SU-DHL-6 (cell line): Measurements from ENCODE around the gene G6PC3.
A peak's percentile ranks its signal among the peaks of the same experiment; 100 is the strongest.
"Not testable (repeated sequence)": the region's sequence is repeated elsewhere in the genome, so short reads cannot be mapped to it uniquely, and the experiment has no call there.

ENCODE experiments used
- H2AFZ ChIP-seq: fragments of 200-600 bp; sonication (generic); 2 replicates; pipeline ENCODE4 v1.6.1; 2014; ENCODE audit warnings: low read depth, mild to moderate bottlenecking, moderate library complexity, mixed read lengths, antibody characterized with exemption, low read length; ENCODE audit not compliant: severe bottlenecking
- H3F3A ChIP-seq: fragments of 200-600 bp; shearing (Covaris generic); 2 replicates; pipeline ENCODE4 v1.6.0; 2016; ENCODE audit warnings: antibody characterized with exemption, mild to moderate bottlenecking; ENCODE audit not compliant: insufficient read depth
- H3K27ac ChIP-seq: fragments of 200-600 bp; sonication (generic); 2 replicates; pipeline ENCODE4 v1.5.1; 2016; ENCODE audit warnings: low read depth, mild to moderate bottlenecking, low read length, moderate library complexity, mixed read lengths
- H3K27me3 ChIP-seq: fragments of 200-600 bp; sonication (generic), shearing (Covaris generic); 2 replicates; pipeline ENCODE4 v1.6.0; 2014; ENCODE audit warnings: mild to moderate bottlenecking, low read length
- H3K36me3 ChIP-seq: fragments of 200-600 bp; sonication (generic); 2 replicates; pipeline ENCODE4 v1.6.1; 2014; ENCODE audit warnings: mild to moderate bottlenecking, low read length, mixed read lengths
- H3K4me2 ChIP-seq: fragments of 300-600, 200-600 bp; shearing (Covaris generic), sonication (generic); 2 replicates; pipeline ENCODE4 v1.6.0; 2014; ENCODE audit warnings: low read length, low read depth, mild to moderate bottlenecking; ENCODE audit not compliant: poor library complexity, severe bottlenecking
- H3K4me3 ChIP-seq: fragments of 200-600 bp; sonication (generic); 2 replicates; pipeline ENCODE4 v1.5.1; 2014; ENCODE audit warnings: antibody characterized with exemption, low read length, mild to moderate bottlenecking, mixed read lengths; ENCODE audit not compliant: insufficient read depth, poor library complexity, severe bottlenecking
- H3K79me2 ChIP-seq: fragments of 200-600 bp; sonication (generic); 2 replicates; pipeline ENCODE4 v1.6.1; 2014; ENCODE audit warnings: mild to moderate bottlenecking, low read length, moderate library complexity; ENCODE audit not compliant: insufficient read depth
- H3K9ac ChIP-seq: fragments of 200-600 bp; sonication (generic); 2 replicates; pipeline ENCODE4 v1.7.0; 2014; ENCODE audit warnings: mild to moderate bottlenecking, low read length
- H3K9me2 ChIP-seq: fragments of 200-600 bp; sonication (generic); replicated peaks from 2 replicates; pipeline ENCODE4 v1.6.1; 2014; ENCODE audit warnings: low read length; ENCODE audit not compliant: insufficient read depth
- H3K9me3 ChIP-seq: fragments of 200-600 bp; sonication (generic); 2 replicates; pipeline ENCODE4 v1.6.1; 2014; ENCODE audit warnings: low read length, mixed read lengths; ENCODE audit not compliant: insufficient read depth
- H4K20me1 ChIP-seq: fragments of 200-600 bp; sonication (generic); 2 replicates; pipeline ENCODE4 v1.6.1; 2014; ENCODE audit warnings: low read depth, mild to moderate bottlenecking, antibody characterized with exemption, low read length, moderate library complexity, mixed read lengths
- EZH2phosphoT487 ChIP-seq: fragments of 200-600 bp; sonication (generic), shearing (Covaris generic); conservative IDR thresholded peaks from 2 replicates; pipeline ENCODE4 v1.6.1; 2018; ENCODE audit warnings: mild to moderate bottlenecking, antibody characterized with exemption, low read length, moderate library complexity, mixed read lengths
- TF ChIP-seq, protein P1 (sequence below): fragments of 200-600 bp; sonication (generic); IDR thresholded peaks from one replicate; pipeline ENCODE4 v1.5.1; 2017; ENCODE audit warnings: antibody characterized with exemption, mild to moderate bottlenecking, low read length, moderate library complexity; ENCODE audit not compliant: insufficient read depth, poor library complexity, severe bottlenecking

Gene G6PC3

DNA sequence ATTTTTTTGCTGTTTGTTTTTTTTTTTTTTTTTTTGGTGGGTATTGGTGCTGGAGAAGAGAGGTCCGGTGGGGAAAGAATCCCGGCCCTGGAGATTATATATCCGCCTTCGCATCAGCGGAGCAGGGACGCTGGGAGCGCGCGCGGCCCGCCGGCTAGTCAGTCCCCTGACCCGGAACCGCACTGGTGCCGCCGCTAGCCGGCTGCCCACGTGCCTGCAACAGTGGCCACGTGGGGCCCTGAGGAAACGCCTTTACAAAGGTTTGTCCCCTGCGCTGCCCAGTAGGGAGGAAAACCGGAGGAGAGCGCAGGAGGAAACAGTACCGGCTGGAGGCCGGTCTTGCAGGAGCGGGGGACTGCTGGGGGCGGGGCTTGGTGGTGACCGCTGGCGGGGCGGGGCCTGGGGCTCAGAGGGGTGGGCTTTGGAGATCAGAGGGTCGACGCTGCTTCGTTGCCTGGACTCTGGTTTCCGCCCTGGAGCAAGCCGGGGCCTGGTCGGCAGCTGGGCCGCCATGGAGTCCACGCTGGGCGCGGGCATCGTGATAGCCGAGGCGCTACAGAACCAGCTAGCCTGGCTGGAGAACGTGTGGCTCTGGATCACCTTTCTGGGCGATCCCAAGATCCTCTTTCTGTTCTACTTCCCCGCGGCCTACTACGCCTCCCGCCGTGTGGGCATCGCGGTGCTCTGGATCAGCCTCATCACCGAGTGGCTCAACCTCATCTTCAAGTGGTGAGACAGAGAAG, at the start of gene G6PC3:
G6PC3 (plus strand) TSS at position 281 of the 743 bp plus-strand sequence; CDS start at position 512, 231 bp downstream.
- no peaks in the 10 kb centered on the region for H3K9me3 ChIP-seq
- H3K9me2 ChIP-seq, result no peaks in the 10 kb centered on the region
- H3K27ac ChIP-seq, result peak within 1 kb of the TSS; percentile 63
- H4K20me1 ChIP-seq, result no peaks in the 10 kb centered on the region
- TF ChIP-seq EZH2phosphoT487, result no peak
- TF ChIP-seq, protein P1, sequence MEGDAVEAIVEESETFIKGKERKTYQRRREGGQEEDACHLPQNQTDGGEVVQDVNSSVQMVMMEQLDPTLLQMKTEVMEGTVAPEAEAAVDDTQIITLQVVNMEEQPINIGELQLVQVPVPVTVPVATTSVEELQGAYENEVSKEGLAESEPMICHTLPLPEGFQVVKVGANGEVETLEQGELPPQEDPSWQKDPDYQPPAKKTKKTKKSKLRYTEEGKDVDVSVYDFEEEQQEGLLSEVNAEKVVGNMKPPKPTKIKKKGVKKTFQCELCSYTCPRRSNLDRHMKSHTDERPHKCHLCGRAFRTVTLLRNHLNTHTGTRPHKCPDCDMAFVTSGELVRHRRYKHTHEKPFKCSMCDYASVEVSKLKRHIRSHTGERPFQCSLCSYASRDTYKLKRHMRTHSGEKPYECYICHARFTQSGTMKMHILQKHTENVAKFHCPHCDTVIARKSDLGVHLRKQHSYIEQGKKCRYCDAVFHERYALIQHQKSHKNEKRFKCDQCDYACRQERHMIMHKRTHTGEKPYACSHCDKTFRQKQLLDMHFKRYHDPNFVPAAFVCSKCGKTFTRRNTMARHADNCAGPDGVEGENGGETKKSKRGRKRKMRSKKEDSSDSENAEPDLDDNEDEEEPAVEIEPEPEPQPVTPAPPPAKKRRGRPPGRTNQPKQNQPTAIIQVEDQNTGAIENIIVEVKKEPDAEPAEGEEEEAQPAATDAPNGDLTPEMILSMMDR, result no peak
- H3K4me2 ChIP-seq, result peak within 1 kb of the TSS; percentile 95
- no peaks in the 10 kb centered on the region for H3K36me3 ChIP-seq
- H3F3A ChIP-seq, result peaks cover 20% of the 10 kb centered on the region
- peak within 1 kb of the TSS; percentile 89 for H2AFZ ChIP-seq
- H3K4me3 ChIP-seq, result peak within 1 kb of the TSS; percentile 74
- H3K27me3 ChIP-seq, result no peaks in the 10 kb centered on the region
- peaks cover 24% of the 10 kb centered on the region for H3K79me2 ChIP-seq
- peak within 1 kb of the TSS; percentile 81 for H3K9ac ChIP-seq

DNA sequence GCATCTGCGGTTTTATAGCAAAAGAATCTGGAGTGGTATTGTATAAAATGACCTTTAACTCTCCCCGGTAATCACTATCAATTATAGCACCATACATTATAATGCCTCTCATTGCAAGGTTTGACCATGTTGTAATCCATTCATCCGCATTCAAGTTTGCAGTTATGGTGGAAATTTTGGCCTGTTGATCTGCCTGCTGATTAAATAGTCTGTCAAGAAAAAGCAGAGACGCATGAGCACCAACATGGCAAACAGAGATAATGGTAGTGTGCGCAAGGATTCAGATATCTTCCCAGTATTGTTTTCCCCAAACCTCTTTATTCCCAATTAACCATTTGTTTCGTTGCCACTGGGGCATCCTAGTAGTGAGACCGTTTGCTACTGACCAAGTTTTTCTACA, 49.3 kb upstream of the G6PC3 start:
- not testable (repeated sequence) for H3K27ac ChIP-seq, H3K79me2 ChIP-seq, H3K36me3 ChIP-seq, H4K20me1 ChIP-seq, H3F3A ChIP-seq, H3K27me3 ChIP-seq, H3K4me3 ChIP-seq, H2AFZ ChIP-seq, H3K4me2 ChIP-seq, H3K9me2 ChIP-seq, H3K9me3 ChIP-seq, H3K9ac ChIP-seq

DNA sequence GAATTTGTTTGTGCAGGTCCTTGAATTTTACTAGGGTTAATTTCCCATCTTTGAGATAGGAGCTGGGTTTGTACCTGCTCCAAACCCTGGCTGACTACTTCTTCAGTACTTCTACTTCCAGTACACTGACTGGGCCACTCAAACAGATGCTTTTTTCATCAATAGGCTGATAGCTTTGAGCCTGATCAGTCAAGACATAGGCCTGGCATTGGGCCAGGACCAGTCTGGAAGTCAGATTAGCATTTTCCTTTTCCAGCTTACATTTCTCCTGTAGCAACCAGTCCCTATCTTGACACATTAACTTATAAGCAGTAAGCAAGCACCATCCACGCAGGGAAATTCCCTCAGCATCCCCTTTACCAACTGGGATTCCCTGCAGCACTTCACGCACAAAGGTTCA, 48.3 kb upstream of the G6PC3 start:
- H3K9me2 ChIP-seq, result no peaks in the 10 kb centered on the region
- no peak overlapping the region for H3K27ac ChIP-seq
- no peak for TF ChIP-seq EZH2phosphoT487
- TF ChIP-seq, protein P1, result no peak

GRCh38 chr17:44023545-44024270, 46.8 kb upstream of the G6PC3 start:
- H3K36me3 ChIP-seq, result no peaks in the 10 kb centered on the region

More for the DNA sequence above, 48.3 kb upstream of the G6PC3 start:
- Histone ChIP-seq H2AFZ (no peak overlapping the region), H3K79me2 (no peaks in the 10 kb centered on the region), H3K9ac (no peak overlapping the region), H3K4me2 (no peak overlapping the region), H3K36me3 (no peaks in the 10 kb centered on the region), H3K27me3 (no peaks in the 10 kb centered on the region), H4K20me1 (no peaks in the 10 kb centered on the region), H3F3A (no peaks in the 10 kb centered on the region), H3K4me3 (no peak overlapping the region), H3K9me3 (no peaks in the 10 kb centered on the region)

More at GRCh38 chr17:44023545-44024270, 46.8 kb upstream of the G6PC3 start:
- no peaks in the 10 kb centered on the region for H3K79me2 ChIP-seq
- H3K9me3 ChIP-seq, result no peaks in the 10 kb centered on the region
- no peaks in the 10 kb centered on the region for H4K20me1 ChIP-seq
- no peak overlapping the region for H2AFZ ChIP-seq
- no peak overlapping the region for H3K4me2 ChIP-seq
- no peaks in the 10 kb centered on the region for H3K27me3 ChIP-seq
- no peak overlapping the region for H3K27ac ChIP-seq
- H3K9me2 ChIP-seq, result no peaks in the 10 kb centered on the region
- H3K9ac ChIP-seq, result no peak overlapping the region
- TF ChIP-seq EZH2phosphoT487, result no peak
- TF ChIP-seq, protein P1, result no peak
- H3F3A ChIP-seq, result no peaks in the 10 kb centered on the region
- no peak overlapping the region for H3K4me3 ChIP-seq
